BJ (cell line): ENCODE results near the gene ESRRG. TPM values are rescaled to one million over a fixed set of nuclear protein-coding genes. Genes with fewer than 3 reads are reported as not detected.

Source experiments
- CTCF ChIA-PET: fragments of 350-600 bp; formaldehyde crosslinking; extraction: SDS; loops from one replicate; lab custom pipeline; 2021; ENCODE audit warnings: antibody characterized with exemption, inconsistent platforms; lab: Yijun Ruan, JAX
- POLR2A ChIA-PET: fragments of 300-600 bp; sonication (Branson Sonifier 250); formaldehyde crosslinking; extraction: SDS; loops from one replicate; lab custom pipeline; 2021; ENCODE audit warnings: antibody characterized with exemption; lab: Charles Lee
- DNase-seq: peaks from one replicate; pipeline ENCODE4 v3.0.0-alpha.2; 2011; ENCODE audit warnings: low read depth
- H3K27me3 ChIP-seq: 2 replicates; pipeline ENCODE4 v1.6.0; 2011; ENCODE audit warnings: low read length; ENCODE audit not compliant: control insufficient read depth, insufficient read depth
- H3K36me3 ChIP-seq: 2 replicates; pipeline ENCODE4 v1.5.1; 2011; ENCODE audit warnings: low read length; ENCODE audit not compliant: control insufficient read depth, insufficient read depth
- H3K4me3 ChIP-seq: 2 replicates; pipeline ENCODE4 v1.5.1; 2011; ENCODE audit warnings: low read depth, mild to moderate bottlenecking, control low read depth, low read length
- CTCF ChIP-seq: IDR thresholded peaks from 2 replicates; pipeline ENCODE4 v1.5.1; 2011; ENCODE audit warnings: low read depth, mild to moderate bottlenecking, control low read depth, inconsistent platforms, low read length, moderate library complexity; ENCODE audit not compliant: insufficient read depth
- polyA plus RNA-seq: library from polyadenylated mRNA; depleted of rRNA; stranded (reverse); fragments of >200 nt; gene quantifications from 2 replicates; pipeline ENCODE4 v1.2.3, GENCODE V29; 2011

Gene ESRRG
- polyA plus RNA-seq, 1 experiment, result 0.05 TPM

- no peak for TF ChIP-seq CTCF
- no peaks in the 10 kb centered on the region for H3K36me3 ChIP-seq
- ChIA-PET CTCF (interaction anchor here (0.6 kb wide), 1 partner anchor 469 kb away, joined by 4 read pairs; no protein-coding TSS in a partner anchor), POLR2A (no interaction called here)
- H3K4me3 ChIP-seq, result no peak overlapping the region
- H3K27me3 ChIP-seq, result no peaks in the 10 kb centered on the region
- DNase-seq, result no peak
These were observed 96.0 kb downstream of the ESRRG start for GRCh38 chr1:216627252-216627651.

- H3K4me3 ChIP-seq, result no peak overlapping the region
- POLR2A ChIA-PET, result no interaction called here
- no peaks in the 10 kb centered on the region for H3K36me3 ChIP-seq
- DNase-seq, result no peak
- no peak for TF ChIP-seq CTCF
- CTCF ChIA-PET, result no interaction called here
- H3K27me3 ChIP-seq, result no peaks in the 10 kb centered on the region
These were observed 96.7 kb downstream of the ESRRG start for GRCh38 chr1:216626394-216627067.

GRCh38 chr1:216621536-216621935 is 101.7 kb downstream of the ESRRG start:
- ChIA-PET POLR2A (no interaction called here), CTCF (no interaction called here)
- no peak overlapping the region for H3K4me3 ChIP-seq
- H3K36me3 ChIP-seq, result no peaks in the 10 kb centered on the region
- TF ChIP-seq CTCF, result no peak
- H3K27me3 ChIP-seq, result no peaks in the 10 kb centered on the region
- no peak for DNase-seq

- DNase-seq, result no peak
- TF ChIP-seq CTCF, result no peak
- no peaks in the 10 kb centered on the region for H3K27me3 ChIP-seq
- no peaks in the 10 kb centered on the region for H3K36me3 ChIP-seq
- ChIA-PET CTCF (interaction anchor here (1.6 kb wide), 1 partner anchor 16 kb away, joined by 5 read pairs; no protein-coding TSS in a partner anchor), POLR2A (no interaction called here)
- H3K4me3 ChIP-seq, result no peak overlapping the region
These were observed 106.0 kb downstream of the ESRRG start for GRCh38 chr1:216617081-216617875.

GRCh38 chr1:216616425-216616824 is 106.8 kb downstream of the ESRRG start:
- Histone ChIP-seq H3K27me3 (no peaks in the 10 kb centered on the region), H3K36me3 (no peaks in the 10 kb centered on the region), H3K4me3 (no peak overlapping the region)
- ChIA-PET POLR2A (no interaction called here), CTCF (no interaction called here)
- no peak for TF ChIP-seq CTCF
- DNase-seq, result no peak
